GM21381 (cell line): Measurements from ENCODE around the gene LEMD1.
"Not testable (repeated sequence)": the region's sequence is repeated elsewhere in the genome, so short reads cannot be mapped to it uniquely, and the experiment has no call there.

ENCODE experiments used
- ATAC-seq: cut with Tn5 transposase; IDR thresholded peaks from one replicate; pipeline ENCODE4 v1.9.1; 2021; ENCODE audit warnings: mild to moderate bottlenecking, moderate library complexity; ENCODE audit not compliant: unreplicated experiment

LEMD1 gene

GRCh38 chr1:205382990-205383389 lies 38.9 kb downstream of the LEMD1 start:
- ATAC-seq: not testable (repeated sequence)

- no peak for ATAC-seq
These were observed 39.3 kb downstream of the LEMD1 start for GRCh38 chr1:205382561-205382960.

- ATAC-seq: no peak
These were observed 40.6 kb downstream of the LEMD1 start for GRCh38 chr1:205381305-205381704.

- ATAC-seq: no peak
These were observed 41.0 kb downstream of the LEMD1 start for GRCh38 chr1:205380882-205381281.

- ATAC-seq: no peak
These were observed 42.8 kb downstream of the LEMD1 start for GRCh38 chr1:205379056-205379455.

- no peak for ATAC-seq
These were observed 44.5 kb downstream of the LEMD1 start for GRCh38 chr1:205377355-205377754.

- ATAC-seq: no peak
These were observed 45.1 kb downstream of the LEMD1 start for GRCh38 chr1:205376739-205377138.

- no peak for ATAC-seq
These were observed 45.9 kb downstream of the LEMD1 start for GRCh38 chr1:205375835-205376545.

GRCh38 chr1:205374210-205375078 lies 47.4 kb downstream of the LEMD1 start:
- ATAC-seq: no peak

GRCh38 chr1:205373798-205374175 lies 48.1 kb downstream of the LEMD1 start:
- ATAC-seq: no peak

GRCh38 chr1:205373022-205373797 lies 48.6 kb downstream of the LEMD1 start:
- ATAC-seq: no peak

- no peak for ATAC-seq
These were observed 49.8 kb downstream of the LEMD1 start for GRCh38 chr1:205371871-205372660.

- no peak for ATAC-seq
These were observed 51.1 kb downstream of the LEMD1 start for GRCh38 chr1:205370780-205371179.

- ATAC-seq: no peak
These were observed 52.1 kb downstream of the LEMD1 start for GRCh38 chr1:205369701-205370123.

GRCh38 chr1:205368478-205368877 lies 53.4 kb downstream of the LEMD1 start:
- ATAC-seq: no peak

- no peak for ATAC-seq
These were observed 55.9 kb downstream of the LEMD1 start for GRCh38 chr1:205365945-205366463.

- ATAC-seq: not testable (repeated sequence)
These were observed 56.8 kb downstream of the LEMD1 start for GRCh38 chr1:205365086-205365485.

GRCh38 chr1:205360891-205361290 lies 61.0 kb downstream of the LEMD1 start:
- ATAC-seq: no peak

GRCh38 chr1:205359771-205360565 lies 61.9 kb downstream of the LEMD1 start:
- no peak for ATAC-seq

GRCh38 chr1:205358579-205358978 lies 63.3 kb downstream of the LEMD1 start:
- ATAC-seq: no peak
